ENCODE data around the gene ATXN10.

ATXN10 gene

GRCh38 chr22:45768490-45768889 lies 96.9 kb downstream of the ATXN10 start:
- H3K9me3 ChIP-seq (ENCODE audit: insufficient read depth, low read length, severe bottlenecking): no peaks in the 10 kb centered on the region
- no peaks in the 10 kb centered on the region for H3K4me1 ChIP-seq (ENCODE audit: insufficient read depth, low read length)
- H4K20me1 ChIP-seq (ENCODE audit: insufficient read depth, low read length): peaks cover 13% of the 10 kb centered on the region; the same call in 1 of the 2 replicates
- H3K9ac ChIP-seq (ENCODE audit: low read depth, low read length): no peak overlapping the region
- H3K27ac ChIP-seq (ENCODE audit: low read length): no peak overlapping the region
- ATAC-seq (ENCODE audit: insufficient read depth, low read depth) (no peak), DNase-seq (no peak)
- H3K4me2 ChIP-seq (ENCODE audit: insufficient read depth, low read length): no peak overlapping the region
- no peak overlapping the region for H3K4me3 ChIP-seq (ENCODE audit: low read depth in 1 of 2, low read length in 2 of 2)
- no peak overlapping the region for H2AFZ ChIP-seq (ENCODE audit: low read depth, low read length)
- H3K27me3 ChIP-seq (ENCODE audit: insufficient read depth, low read length, poor library complexity): no peaks in the 10 kb centered on the region
- TF ChIP-seq CTCF (IDR thresholded peaks at IDR 0.05; ENCODE audit: borderline replicate concordance, extremely low read depth, low read length, poor library complexity, severe bottlenecking) (no peak), EZH2 (IDR thresholded peaks at IDR 0.05; ENCODE audit: borderline replicate concordance, low read depth, low read length, severe bottlenecking) (no peak)
- H3K36me3 ChIP-seq (ENCODE audit: insufficient read depth, low read length): peaks cover 31% of the 10 kb centered on the region
- peaks cover 17% of the 10 kb centered on the region for H3K79me2 ChIP-seq (ENCODE audit: insufficient read depth, low read length)

- H2AFZ ChIP-seq (ENCODE audit: low read depth, low read length): no peak overlapping the region
- no peak overlapping the region for H3K4me3 ChIP-seq (ENCODE audit: low read depth in 1 of 2, low read length in 2 of 2)
- peaks cover 22% of the 10 kb centered on the region; the same call in 1 of the 2 replicates for H3K79me2 ChIP-seq (ENCODE audit: insufficient read depth, low read length)
- ATAC-seq (ENCODE audit: insufficient read depth, low read depth) (no peak), DNase-seq (no peak)
- H4K20me1 ChIP-seq (ENCODE audit: insufficient read depth, low read length): peaks cover 17% of the 10 kb centered on the region; the same call in 1 of the 2 replicates
- no peaks in the 10 kb centered on the region for H3K9me3 ChIP-seq (ENCODE audit: insufficient read depth, low read length, severe bottlenecking)
- H3K4me2 ChIP-seq (ENCODE audit: insufficient read depth, low read length): no peak overlapping the region
- H3K36me3 ChIP-seq (ENCODE audit: insufficient read depth, low read length): peaks cover 22% of the 10 kb centered on the region
- H3K9ac ChIP-seq (ENCODE audit: low read depth, low read length): no peak overlapping the region
- H3K27me3 ChIP-seq (ENCODE audit: insufficient read depth, low read length, poor library complexity): no peaks in the 10 kb centered on the region
- H3K4me1 ChIP-seq (ENCODE audit: insufficient read depth, low read length): no peaks in the 10 kb centered on the region
- H3K27ac ChIP-seq (ENCODE audit: low read length): no peak overlapping the region
- TF ChIP-seq EZH2 (IDR thresholded peaks at IDR 0.05; ENCODE audit: borderline replicate concordance, low read depth, low read length, severe bottlenecking): no peak
Measured at GRCh38 chr22:45769569-45770210, 98.1 kb downstream of the ATXN10 start.

- Histone ChIP-seq H2AFZ (ENCODE audit: low read depth, low read length) (no peak overlapping the region), H3K27ac (ENCODE audit: low read length) (no peak overlapping the region), H3K79me2 (ENCODE audit: insufficient read depth, low read length) (peaks cover 24% of the 10 kb centered on the region; the same call in 1 of the 2 replicates), H3K9me3 (ENCODE audit: insufficient read depth, low read length, severe bottlenecking) (no peaks in the 10 kb centered on the region), H3K36me3 (ENCODE audit: insufficient read depth, low read length) (peaks cover 22% of the 10 kb centered on the region), H3K4me1 (ENCODE audit: insufficient read depth, low read length) (no peaks in the 10 kb centered on the region), H3K27me3 (ENCODE audit: insufficient read depth, low read length, poor library complexity) (no peaks in the 10 kb centered on the region), H3K9ac (ENCODE audit: low read depth, low read length) (no peak overlapping the region), H4K20me1 (ENCODE audit: insufficient read depth, low read length) (peaks cover 15% of the 10 kb centered on the region; the same call in 1 of the 2 replicates), H3K4me2 (ENCODE audit: insufficient read depth, low read length) (no peak overlapping the region), H3K4me3 (ENCODE audit: low read depth in 1 of 2, low read length in 2 of 2) (no peak overlapping the region)
- DNase-seq (no peak), ATAC-seq (ENCODE audit: insufficient read depth, low read depth) (no peak)
- TF ChIP-seq CTCF (IDR thresholded peaks at IDR 0.05; ENCODE audit: borderline replicate concordance, extremely low read depth, low read length, poor library complexity, severe bottlenecking) (no peak), EZH2 (IDR thresholded peaks at IDR 0.05; ENCODE audit: borderline replicate concordance, low read depth, low read length, severe bottlenecking) (no peak)
Measured at GRCh38 chr22:45770506-45770905, 98.9 kb downstream of the ATXN10 start.

- TF ChIP-seq CTCF (IDR thresholded peaks at IDR 0.05; ENCODE audit: borderline replicate concordance, extremely low read depth, low read length, poor library complexity, severe bottlenecking): no peak
- no peak for TF ChIP-seq EZH2 (IDR thresholded peaks at IDR 0.05; ENCODE audit: borderline replicate concordance, low read depth, low read length, severe bottlenecking)
- H3K4me3 ChIP-seq (ENCODE audit: low read depth in 1 of 2, low read length in 2 of 2): no peak overlapping the region
- no peak overlapping the region for H3K27ac ChIP-seq (ENCODE audit: low read length)
- H3K4me2 ChIP-seq (ENCODE audit: insufficient read depth, low read length): no peak overlapping the region
- H3K4me1 ChIP-seq (ENCODE audit: insufficient read depth, low read length): no peaks in the 10 kb centered on the region
- peaks cover 22% of the 10 kb centered on the region for H3K36me3 ChIP-seq (ENCODE audit: insufficient read depth, low read length)
- ATAC-seq (ENCODE audit: insufficient read depth, low read depth): no peak
- DNase-seq: no peak
- H3K9ac ChIP-seq (ENCODE audit: low read depth, low read length): no peak overlapping the region
- no peaks in the 10 kb centered on the region for H3K9me3 ChIP-seq (ENCODE audit: insufficient read depth, low read length, severe bottlenecking)
- no peak overlapping the region for H2AFZ ChIP-seq (ENCODE audit: low read depth, low read length)
- no peaks in the 10 kb centered on the region for H3K27me3 ChIP-seq (ENCODE audit: insufficient read depth, low read length, poor library complexity)
- peaks cover 14% of the 10 kb centered on the region; the same call in 1 of the 2 replicates for H4K20me1 ChIP-seq (ENCODE audit: insufficient read depth, low read length)
- H3K79me2 ChIP-seq (ENCODE audit: insufficient read depth, low read length): peaks cover 24% of the 10 kb centered on the region; the same call in 1 of the 2 replicates
Measured at GRCh38 chr22:45771057-45771456, 99.4 kb downstream of the ATXN10 start.
